ENCODE results near the gene ERBIN.

DNA sequence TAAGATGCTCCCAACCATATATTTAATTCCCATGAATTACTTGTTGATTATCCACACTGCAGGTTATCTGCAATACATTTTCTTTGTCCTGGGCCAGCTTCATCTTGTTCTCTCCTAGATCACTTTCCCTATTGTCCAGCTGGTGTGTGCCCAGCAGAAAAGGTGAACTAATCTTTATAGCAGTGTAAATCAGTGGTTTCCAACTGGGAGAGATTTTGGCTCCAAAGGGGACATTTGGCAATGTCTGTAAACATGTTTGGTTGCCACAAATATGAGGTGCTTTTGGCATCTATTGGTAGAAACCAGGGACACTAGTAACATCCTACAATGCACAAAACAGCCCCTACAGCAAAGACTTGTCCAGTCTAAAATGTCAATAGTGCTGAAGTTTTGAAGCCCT, 20.1 kb upstream of the ERBIN start:
- TF ChIP-seq SUZ12 (IDR thresholded peaks at IDR 0.05) (no peak), ZNF384 (IDR thresholded peaks at IDR 0.05) (no peak), BHLHE40 (IDR thresholded peaks at IDR 0.05; ENCODE audit: borderline replicate concordance) (no peak), L3MBTL2 (conservative IDR thresholded peaks at IDR 0.05) (no peak), ELF4 (IDR thresholded peaks at IDR 0.05) (no peak), SP1 (IDR thresholded peaks at IDR 0.05) (no peak), TARDBP (IDR thresholded peaks at IDR 0.05) (no peak), FOXM1 (IDR thresholded peaks at IDR 0.05; ENCODE audit: borderline replicate concordance) (no peak), HDGF (IDR thresholded peaks at IDR 0.05; ENCODE audit: borderline replicate concordance) (no peak)
- TF ChIP-seq, protein P1, sequence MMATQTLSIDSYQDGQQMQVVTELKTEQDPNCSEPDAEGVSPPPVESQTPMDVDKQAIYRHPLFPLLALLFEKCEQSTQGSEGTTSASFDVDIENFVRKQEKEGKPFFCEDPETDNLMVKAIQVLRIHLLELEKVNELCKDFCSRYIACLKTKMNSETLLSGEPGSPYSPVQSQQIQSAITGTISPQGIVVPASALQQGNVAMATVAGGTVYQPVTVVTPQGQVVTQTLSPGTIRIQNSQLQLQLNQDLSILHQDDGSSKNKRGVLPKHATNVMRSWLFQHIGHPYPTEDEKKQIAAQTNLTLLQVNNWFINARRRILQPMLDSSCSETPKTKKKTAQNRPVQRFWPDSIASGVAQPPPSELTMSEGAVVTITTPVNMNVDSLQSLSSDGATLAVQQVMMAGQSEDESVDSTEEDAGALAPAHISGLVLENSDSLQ (IDR thresholded peaks at IDR 0.05), result no peak

Data from HEK293T (cell line).